Kidney epithelial cell (primary cell): ENCODE results near the gene LGALS16. TPM values are rescaled to one million over a fixed set of nuclear protein-coding genes. Genes with fewer than 3 reads are reported as not detected.

Experiments used
- DNase-seq: peaks from one replicate; pipeline ENCODE4 v3.0.0-alpha.2; 2010; ENCODE audit warnings: low read depth
- H3K27me3 ChIP-seq: 2 replicates; pipeline ENCODE4 v1.6.0; 2011; ENCODE audit warnings: low read length; ENCODE audit not compliant: control insufficient read depth, insufficient read depth
- H3K36me3 ChIP-seq: 2 replicates; pipeline ENCODE4 v1.5.1; 2011; ENCODE audit warnings: low read length; ENCODE audit not compliant: control insufficient read depth, insufficient read depth
- H3K4me3 ChIP-seq: 2 replicates; pipeline ENCODE4 v1.5.1; 2011; ENCODE audit warnings: low read depth, mild to moderate bottlenecking, control low read depth, low read length
- CTCF ChIP-seq: IDR thresholded peaks from 2 replicates; pipeline ENCODE4 v1.5.1; 2011; ENCODE audit warnings: mild to moderate bottlenecking, moderate library complexity, low read length, control low read depth, inconsistent platforms; ENCODE audit not compliant: insufficient read depth, poor library complexity, severe bottlenecking
- total RNA-seq: library from RNA; depleted of rRNA; stranded (reverse); fragments of >200 nt; gene quantifications from 2 replicates; pipeline ENCODE4 v1.2.3, GENCODE V29; 2015

LGALS16 gene
- total RNA-seq, 1 donor from 2014 or later, result not detected

DNA sequence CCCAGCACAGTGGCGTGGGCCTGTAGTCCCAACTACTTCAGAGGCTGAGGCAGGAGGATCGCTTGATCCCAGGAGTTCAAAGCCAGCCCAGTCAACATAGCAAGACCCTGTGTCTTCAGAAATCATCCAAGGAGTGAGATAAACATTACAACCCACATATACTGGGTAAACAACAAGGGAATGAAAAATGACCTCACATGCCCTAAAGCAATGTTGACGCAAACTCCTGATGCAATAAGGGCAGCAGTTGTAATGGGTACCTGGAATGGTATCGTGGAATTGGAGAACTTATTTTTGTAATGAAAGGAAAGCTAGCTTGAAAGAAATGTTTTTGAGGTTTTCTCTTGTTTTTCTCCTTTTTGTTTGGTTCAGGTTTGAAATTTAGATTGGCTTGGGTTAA lies 24.5 kb upstream of the LGALS16 start:
- Histone ChIP-seq H3K36me3 (no peaks in the 10 kb centered on the region), H3K4me3 (no peak overlapping the region), H3K27me3 (no peaks in the 10 kb centered on the region)
- DNase-seq, result no peak
- no peak for TF ChIP-seq CTCF

- DNase-seq, result no peak
- no peak for TF ChIP-seq CTCF
- no peak overlapping the region for H3K4me3 ChIP-seq
- no peaks in the 10 kb centered on the region for H3K27me3 ChIP-seq
- H3K36me3 ChIP-seq, result no peaks in the 10 kb centered on the region
These were observed 24.1 kb upstream of the LGALS16 start for GRCh38 chr19:39631626-39632025.

- no peak for DNase-seq
- H3K27me3 ChIP-seq, result no peaks in the 10 kb centered on the region
- no peaks in the 10 kb centered on the region for H3K36me3 ChIP-seq
These were observed 17.8 kb upstream of the LGALS16 start for GRCh38 chr19:39637891-39638290.

GRCh38 chr19:39641773-39642172 lies 13.9 kb upstream of the LGALS16 start:
- Histone ChIP-seq H3K36me3 (no peaks in the 10 kb centered on the region), H3K27me3 (no peaks in the 10 kb centered on the region), H3K4me3 (no peak overlapping the region)
- no peak for DNase-seq
- no peak for TF ChIP-seq CTCF

More at GRCh38 chr19:39637891-39638290, 17.8 kb upstream of the LGALS16 start:
- TF ChIP-seq CTCF, result no peak
- H3K4me3 ChIP-seq, result no peak overlapping the region

DNA sequence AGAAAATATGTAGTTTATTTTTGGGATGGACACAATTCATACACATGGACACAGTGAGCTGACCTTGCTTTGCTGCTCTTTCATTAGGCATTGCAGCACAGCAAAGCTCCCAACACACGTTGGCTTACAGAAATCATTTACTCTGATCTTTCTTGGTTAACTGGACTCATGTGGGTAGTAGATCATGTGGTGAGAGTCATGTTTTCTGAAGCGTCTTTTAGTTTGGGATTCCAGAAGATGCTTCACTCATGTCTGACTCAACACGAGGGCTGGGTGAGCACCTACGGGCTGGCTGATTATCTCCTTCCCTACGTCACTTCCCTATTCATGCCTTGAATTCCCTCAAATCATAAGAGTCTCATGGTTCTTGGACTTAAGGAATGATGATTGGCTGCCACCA lies 12.1 kb upstream of the LGALS16 start:
- DNase-seq, result no peak
- H3K27me3 ChIP-seq, result no peaks in the 10 kb centered on the region
- H3K4me3 ChIP-seq, result no peak overlapping the region
- H3K36me3 ChIP-seq, result no peaks in the 10 kb centered on the region
- no peak for TF ChIP-seq CTCF

GRCh38 chr19:39645800-39646411 lies 9.8 kb upstream of the LGALS16 start:
- H3K4me3 ChIP-seq, result no peak overlapping the region
- DNase-seq, result no peak
- TF ChIP-seq CTCF, result no peak
- no peaks in the 10 kb centered on the region for H3K27me3 ChIP-seq
- H3K36me3 ChIP-seq, result no peaks in the 10 kb centered on the region
